PFSK-1 (cell line): ENCODE data around the gene INF2.

Source experiments
- FOXP2 ChIP-seq: optimal IDR thresholded peaks from 2 replicates; pipeline ENCODE3; 2011; ENCODE audit warnings: borderline replicate concordance, control low read depth, inconsistent platforms; ENCODE audit not compliant: insufficient read depth; ENCODE audit errors: extremely low read length, extremely low read depth
- POLR2AphosphoS5 ChIP-seq: IDR thresholded peaks from 2 replicates; pipeline ENCODE4 v1.6.1; 2012; ENCODE audit warnings: low read depth, mild to moderate bottlenecking, control low read depth, low read length, moderate library complexity
- SIN3A ChIP-seq: IDR thresholded peaks from 2 replicates; pipeline ENCODE4 v1.6.1; 2012; ENCODE audit warnings: mild to moderate bottlenecking, low read length, moderate library complexity, borderline replicate concordance; ENCODE audit not compliant: insufficient read depth
- TAF1 ChIP-seq: IDR thresholded peaks from 2 replicates; pipeline ENCODE4 v1.6.1; 2012; ENCODE audit warnings: low read length, control low read depth, borderline replicate concordance; ENCODE audit not compliant: insufficient read depth
- TF ChIP-seq, protein P1 (sequence below), 2 experiments: IDR thresholded peaks; 2 replicates each; pipeline versions ENCODE4 v1.6.1 to v1.8.0; 2011 to 2012; ENCODE audit warnings: low read depth in 2 of 2, low read length in 2 of 2, control low read depth in 1 of 2, inconsistent platforms in 1 of 2, mild to moderate bottlenecking in 1 of 2, moderate library complexity in 1 of 2; ENCODE audit not compliant: insufficient read depth in 1 of 2

DNA sequence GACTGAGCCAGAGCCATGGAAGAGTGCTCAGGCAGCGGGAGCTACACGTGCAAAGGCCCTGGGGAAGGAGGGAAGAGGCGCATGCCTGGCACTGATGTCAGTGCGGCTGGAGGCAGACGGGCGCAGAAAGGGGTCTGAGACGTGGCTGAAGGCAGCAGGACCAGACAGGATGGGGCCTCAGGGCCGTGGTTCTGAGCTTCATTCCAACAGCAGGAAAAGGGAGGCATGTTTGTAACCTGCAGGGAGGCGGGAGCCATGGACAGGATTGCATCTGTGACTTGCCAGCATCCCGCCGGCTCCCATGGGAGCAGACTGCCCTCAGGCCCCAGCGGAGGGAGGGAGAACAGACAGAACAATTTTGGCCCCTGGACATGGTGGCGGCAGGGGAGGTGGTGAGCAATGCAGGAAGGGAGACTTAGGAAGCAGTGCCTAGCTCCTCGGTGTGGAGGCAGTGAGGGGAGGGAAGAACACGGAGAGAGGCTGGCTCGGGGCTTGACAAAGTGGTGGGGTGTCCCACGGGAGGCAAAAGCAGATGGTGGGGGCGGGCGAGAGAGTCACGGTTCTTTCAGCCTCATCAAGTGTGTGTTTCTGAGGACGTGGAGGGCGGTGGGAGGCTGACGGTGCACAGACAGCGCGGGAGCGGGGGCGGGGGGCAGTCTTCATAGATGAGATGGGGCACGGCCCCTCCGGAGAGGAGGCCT is 33.3 kb upstream of the INF2 start:
- TF ChIP-seq POLR2AphosphoS5 (no peak), SIN3A (no peak), TAF1 (no peak), FOXP2 (no peak)
- TF ChIP-seq, protein P1, sequence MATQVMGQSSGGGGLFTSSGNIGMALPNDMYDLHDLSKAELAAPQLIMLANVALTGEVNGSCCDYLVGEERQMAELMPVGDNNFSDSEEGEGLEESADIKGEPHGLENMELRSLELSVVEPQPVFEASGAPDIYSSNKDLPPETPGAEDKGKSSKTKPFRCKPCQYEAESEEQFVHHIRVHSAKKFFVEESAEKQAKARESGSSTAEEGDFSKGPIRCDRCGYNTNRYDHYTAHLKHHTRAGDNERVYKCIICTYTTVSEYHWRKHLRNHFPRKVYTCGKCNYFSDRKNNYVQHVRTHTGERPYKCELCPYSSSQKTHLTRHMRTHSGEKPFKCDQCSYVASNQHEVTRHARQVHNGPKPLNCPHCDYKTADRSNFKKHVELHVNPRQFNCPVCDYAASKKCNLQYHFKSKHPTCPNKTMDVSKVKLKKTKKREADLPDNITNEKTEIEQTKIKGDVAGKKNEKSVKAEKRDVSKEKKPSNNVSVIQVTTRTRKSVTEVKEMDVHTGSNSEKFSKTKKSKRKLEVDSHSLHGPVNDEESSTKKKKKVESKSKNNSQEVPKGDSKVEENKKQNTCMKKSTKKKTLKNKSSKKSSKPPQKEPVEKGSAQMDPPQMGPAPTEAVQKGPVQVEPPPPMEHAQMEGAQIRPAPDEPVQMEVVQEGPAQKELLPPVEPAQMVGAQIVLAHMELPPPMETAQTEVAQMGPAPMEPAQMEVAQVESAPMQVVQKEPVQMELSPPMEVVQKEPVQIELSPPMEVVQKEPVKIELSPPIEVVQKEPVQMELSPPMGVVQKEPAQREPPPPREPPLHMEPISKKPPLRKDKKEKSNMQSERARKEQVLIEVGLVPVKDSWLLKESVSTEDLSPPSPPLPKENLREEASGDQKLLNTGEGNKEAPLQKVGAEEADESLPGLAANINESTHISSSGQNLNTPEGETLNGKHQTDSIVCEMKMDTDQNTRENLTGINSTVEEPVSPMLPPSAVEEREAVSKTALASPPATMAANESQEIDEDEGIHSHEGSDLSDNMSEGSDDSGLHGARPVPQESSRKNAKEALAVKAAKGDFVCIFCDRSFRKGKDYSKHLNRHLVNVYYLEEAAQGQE (IDR thresholded peaks at IDR 0.05; ENCODE audit: insufficient read depth in 1 of 2, low read depth in 2 of 2, low read length in 2 of 2): no peak
